Right kidney (tissue), 1 donor: ENCODE data around the gene TAS2R60.
"Not testable (repeated sequence)": the region's sequence is repeated elsewhere in the genome, so short reads cannot be mapped to it uniquely, and the experiment has no call there.

Experiments
- DNase-seq: peaks from one replicate; pipeline ENCODE4 v3.0.0-alpha.2; 2016

The TAS2R60 gene

GRCh38 chr7:143444063-143444782 lies 970 bp downstream of the TAS2R60 start:
- DNase-seq: no peak

- no peak for DNase-seq
These were observed 1.5 kb downstream of the TAS2R60 start for GRCh38 chr7:143444785-143445184.

GRCh38 chr7:143447466-143447865 lies 4.2 kb downstream of the TAS2R60 start:
- DNase-seq: no peak

- no peak for DNase-seq
These were observed 5.2 kb downstream of the TAS2R60 start for GRCh38 chr7:143448429-143448828.

GRCh38 chr7:143449793-143450192 lies 6.5 kb downstream of the TAS2R60 start:
- DNase-seq: no peak

GRCh38 chr7:143451122-143451521 lies 7.9 kb downstream of the TAS2R60 start:
- DNase-seq: no peak

GRCh38 chr7:143451746-143452145 lies 8.5 kb downstream of the TAS2R60 start:
- no peak for DNase-seq

- DNase-seq: no peak
These were observed 9.2 kb downstream of the TAS2R60 start for GRCh38 chr7:143452495-143452894.

GRCh38 chr7:143454091-143454680 lies 10.9 kb downstream of the TAS2R60 start:
- no peak for DNase-seq

GRCh38 chr7:143455491-143455890 lies 12.2 kb downstream of the TAS2R60 start:
- DNase-seq: no peak

GRCh38 chr7:143455942-143456341 lies 12.7 kb downstream of the TAS2R60 start:
- DNase-seq: no peak

- no peak for DNase-seq
These were observed 13.9 kb downstream of the TAS2R60 start for GRCh38 chr7:143456992-143457793.

- no peak for DNase-seq
These were observed 15.0 kb downstream of the TAS2R60 start for GRCh38 chr7:143458263-143458662.

GRCh38 chr7:143458681-143459080 lies 15.4 kb downstream of the TAS2R60 start:
- no peak for DNase-seq

- no peak for DNase-seq
These were observed 16.1 kb downstream of the TAS2R60 start for GRCh38 chr7:143459359-143459758.

GRCh38 chr7:143460271-143460979 lies 17.2 kb downstream of the TAS2R60 start:
- DNase-seq: no peak

GRCh38 chr7:143462045-143462444 lies 18.8 kb downstream of the TAS2R60 start:
- no peak for DNase-seq

- no peak for DNase-seq
These were observed 20.3 kb downstream of the TAS2R60 start for GRCh38 chr7:143463556-143463955.

- DNase-seq: no peak
These were observed 20.7 kb downstream of the TAS2R60 start for GRCh38 chr7:143463957-143464356.

GRCh38 chr7:143467724-143468123 lies 24.5 kb downstream of the TAS2R60 start:
- DNase-seq: no peak

GRCh38 chr7:143472071-143472689 lies 28.9 kb downstream of the TAS2R60 start:
- DNase-seq: not testable (repeated sequence)

GRCh38 chr7:143477501-143478150 lies 34.4 kb downstream of the TAS2R60 start, which contains the start of gene TAS2R41:
TSS of gene TAS2R41 (plus strand) at chr7:143477873. CDS start at chr7:143477873, 0 bp downstream.
- no peak for DNase-seq
